Measurements from ENCODE around the gene RAD9A. TPM values are rescaled to one million over a fixed set of nuclear protein-coding genes. Genes with fewer than 3 reads are reported as not detected.

Gene RAD9A
- total RNA-seq, 1 donor from 2014 or later = 22.6 TPM

DNA sequence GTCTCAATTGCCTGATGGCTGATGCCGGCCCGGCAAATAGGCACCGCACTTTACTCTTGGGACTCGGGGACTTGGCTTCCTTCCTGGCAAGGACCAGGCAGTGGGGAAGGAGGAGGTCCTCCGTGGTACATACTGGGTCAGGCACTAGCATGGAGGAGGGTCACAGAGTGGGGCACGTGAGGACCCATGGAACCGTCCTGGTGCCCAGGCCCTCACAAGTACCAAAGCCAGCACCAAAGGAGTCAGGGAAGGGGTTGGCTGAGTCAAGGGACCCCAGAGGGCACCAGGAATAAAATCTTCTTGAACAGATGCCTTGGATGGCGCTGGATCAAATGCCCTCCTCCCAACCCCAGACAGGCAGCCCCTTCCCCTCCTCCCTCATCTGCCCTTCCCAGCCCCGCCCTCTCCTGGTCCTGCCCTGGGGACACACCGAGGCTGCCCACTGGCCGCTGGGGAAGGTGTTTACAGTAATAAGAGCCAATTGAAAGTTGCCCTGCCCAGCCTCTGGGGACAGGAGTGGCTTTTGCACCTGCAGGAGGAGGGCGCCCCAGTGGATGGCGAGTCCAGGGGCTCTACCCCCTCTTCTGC, 18.1 kb downstream of the RAD9A start:
- DNase-seq (ENCODE audit: low spot score in 2 of 2) = no peak
- H3K36me3 ChIP-seq = no peaks in the 10 kb centered on the region
- no peak overlapping the region for H3K27ac ChIP-seq
- intact Hi-C loops (cut with DNase I) = no loop called here
- peaks cover 0 to 2% of the 10 kb centered on the region in 2 donors for H3K4me1 ChIP-seq
- no peak overlapping the region for H3K4me3 ChIP-seq
- TF ChIP-seq, protein P1, sequence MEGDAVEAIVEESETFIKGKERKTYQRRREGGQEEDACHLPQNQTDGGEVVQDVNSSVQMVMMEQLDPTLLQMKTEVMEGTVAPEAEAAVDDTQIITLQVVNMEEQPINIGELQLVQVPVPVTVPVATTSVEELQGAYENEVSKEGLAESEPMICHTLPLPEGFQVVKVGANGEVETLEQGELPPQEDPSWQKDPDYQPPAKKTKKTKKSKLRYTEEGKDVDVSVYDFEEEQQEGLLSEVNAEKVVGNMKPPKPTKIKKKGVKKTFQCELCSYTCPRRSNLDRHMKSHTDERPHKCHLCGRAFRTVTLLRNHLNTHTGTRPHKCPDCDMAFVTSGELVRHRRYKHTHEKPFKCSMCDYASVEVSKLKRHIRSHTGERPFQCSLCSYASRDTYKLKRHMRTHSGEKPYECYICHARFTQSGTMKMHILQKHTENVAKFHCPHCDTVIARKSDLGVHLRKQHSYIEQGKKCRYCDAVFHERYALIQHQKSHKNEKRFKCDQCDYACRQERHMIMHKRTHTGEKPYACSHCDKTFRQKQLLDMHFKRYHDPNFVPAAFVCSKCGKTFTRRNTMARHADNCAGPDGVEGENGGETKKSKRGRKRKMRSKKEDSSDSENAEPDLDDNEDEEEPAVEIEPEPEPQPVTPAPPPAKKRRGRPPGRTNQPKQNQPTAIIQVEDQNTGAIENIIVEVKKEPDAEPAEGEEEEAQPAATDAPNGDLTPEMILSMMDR (IDR thresholded peaks at IDR 0.05) = no peak
- no peaks in the 10 kb centered on the region for H3K27me3 ChIP-seq
- H3K9me3 ChIP-seq = no peaks in the 10 kb centered on the region

DNA sequence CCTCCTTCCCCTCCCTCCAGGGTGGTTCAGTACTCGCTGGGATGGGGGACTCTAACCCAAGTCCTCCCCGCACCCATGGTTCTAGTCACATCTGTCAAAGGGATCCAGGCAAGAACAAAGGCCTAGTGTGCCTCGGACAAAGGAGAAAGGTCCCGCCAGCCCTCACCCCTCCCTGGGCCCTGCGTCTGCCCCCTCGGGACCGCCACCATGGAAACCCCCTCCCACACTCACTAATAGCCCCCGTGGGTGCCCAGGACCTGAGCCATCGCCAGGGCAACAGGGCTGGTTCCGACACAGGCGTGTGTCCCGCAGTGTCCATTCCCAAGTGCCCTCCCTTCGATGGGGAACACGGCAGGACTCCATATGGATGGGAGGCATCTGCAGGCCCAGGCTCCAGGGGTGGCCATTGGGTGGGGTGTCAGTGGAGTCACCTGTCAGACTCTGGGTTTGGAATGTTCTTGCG, 18.6 kb downstream of the RAD9A start:
- intact Hi-C loops (cut with DNase I) = no loop called here
- no peak overlapping the region for H3K27ac ChIP-seq
- DNase-seq (ENCODE audit: low spot score in 2 of 2) = no peak
- H3K4me1 ChIP-seq = peaks cover 0 to 3% of the 10 kb centered on the region in 2 donors
- no peaks in the 10 kb centered on the region for H3K27me3 ChIP-seq
- no peaks in the 10 kb centered on the region for H3K9me3 ChIP-seq
- TF ChIP-seq, protein P1 (IDR thresholded peaks at IDR 0.05) = no peak
- H3K36me3 ChIP-seq = no peaks in the 10 kb centered on the region
- no peak overlapping the region for H3K4me3 ChIP-seq

DNA sequence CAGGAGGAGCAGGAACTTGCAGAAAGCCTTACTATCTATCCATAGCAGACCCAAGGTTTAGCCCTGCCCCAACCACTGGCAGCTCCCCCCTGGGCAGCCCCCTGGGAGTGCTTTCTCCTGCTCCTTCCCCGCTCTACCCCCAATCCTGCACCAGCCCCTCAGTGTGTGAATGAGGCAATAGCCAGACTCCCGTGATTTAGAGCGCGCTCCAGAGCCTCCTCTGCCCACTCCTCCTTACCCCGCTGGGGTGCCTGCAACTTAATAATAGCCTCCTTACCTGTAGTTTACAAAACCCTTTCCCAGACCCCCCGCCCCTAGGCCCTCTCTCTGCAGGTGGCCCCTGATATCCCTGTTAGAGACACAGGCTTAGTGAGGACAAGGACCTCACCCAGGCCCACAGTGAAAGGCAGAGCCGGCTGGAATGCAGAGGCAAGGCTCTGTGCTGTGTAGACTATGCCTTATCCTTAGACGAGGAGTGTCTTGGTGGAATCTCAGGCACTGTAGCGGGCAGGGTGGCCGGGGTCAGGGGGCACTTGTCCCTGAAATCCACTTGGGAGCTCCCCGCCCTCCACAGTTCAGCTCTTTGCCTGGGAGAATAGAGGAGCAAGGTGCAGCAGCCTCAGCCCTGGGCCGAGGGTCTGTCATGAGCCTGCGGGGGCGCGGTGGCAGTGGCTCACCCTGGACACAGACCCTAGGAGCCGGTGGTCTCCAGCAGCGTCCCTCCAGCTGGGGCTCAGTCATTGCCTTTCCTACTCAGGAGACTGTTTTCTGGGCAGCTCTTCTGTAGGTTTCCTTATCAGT, 19.4 kb downstream of the RAD9A start:
- Histone ChIP-seq H3K4me1 (peaks cover 0 to 8% of the 10 kb centered on the region in 2 donors), H3K9me3 (no peaks in the 10 kb centered on the region), H3K27ac (no peak overlapping the region), H3K4me3 (no peak overlapping the region), H3K27me3 (no peaks in the 10 kb centered on the region), H3K36me3 (no peaks in the 10 kb centered on the region)
- TF ChIP-seq, protein P1 (IDR thresholded peaks at IDR 0.05) = no peak
- intact Hi-C loops (cut with DNase I) = no loop called here
- no peak for DNase-seq (ENCODE audit: low spot score in 2 of 2)

DNA sequence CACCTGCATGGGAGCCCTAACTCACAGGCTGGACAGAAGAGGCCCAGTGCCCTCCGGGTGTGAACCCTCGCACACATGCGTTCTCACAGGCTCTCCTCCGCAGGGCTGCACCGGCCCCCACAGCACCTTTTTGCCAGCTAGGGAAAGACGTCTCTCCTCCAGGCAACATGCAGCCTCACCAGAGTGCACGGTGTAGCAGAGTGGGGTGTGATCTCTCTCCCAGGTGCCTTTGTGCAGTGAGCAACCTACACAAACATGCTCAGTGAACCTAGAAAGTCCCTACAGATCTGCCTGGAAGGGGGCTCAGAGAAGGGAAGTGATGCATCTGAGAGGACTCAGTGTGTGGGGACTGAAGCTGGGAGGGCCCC, 20.0 kb downstream of the RAD9A start:
- Histone ChIP-seq H3K4me1 (peaks cover 0 to 14% of the 10 kb centered on the region in 2 donors), H3K36me3 (no peaks in the 10 kb centered on the region), H3K27ac (no peak overlapping the region), H3K4me3 (no peak overlapping the region), H3K27me3 (no peaks in the 10 kb centered on the region), H3K9me3 (no peaks in the 10 kb centered on the region)
- no peak for DNase-seq (ENCODE audit: low spot score in 2 of 2)
- intact Hi-C loops (cut with DNase I) = no loop called here
- TF ChIP-seq, protein P1 (IDR thresholded peaks at IDR 0.05) = no peak

DNA sequence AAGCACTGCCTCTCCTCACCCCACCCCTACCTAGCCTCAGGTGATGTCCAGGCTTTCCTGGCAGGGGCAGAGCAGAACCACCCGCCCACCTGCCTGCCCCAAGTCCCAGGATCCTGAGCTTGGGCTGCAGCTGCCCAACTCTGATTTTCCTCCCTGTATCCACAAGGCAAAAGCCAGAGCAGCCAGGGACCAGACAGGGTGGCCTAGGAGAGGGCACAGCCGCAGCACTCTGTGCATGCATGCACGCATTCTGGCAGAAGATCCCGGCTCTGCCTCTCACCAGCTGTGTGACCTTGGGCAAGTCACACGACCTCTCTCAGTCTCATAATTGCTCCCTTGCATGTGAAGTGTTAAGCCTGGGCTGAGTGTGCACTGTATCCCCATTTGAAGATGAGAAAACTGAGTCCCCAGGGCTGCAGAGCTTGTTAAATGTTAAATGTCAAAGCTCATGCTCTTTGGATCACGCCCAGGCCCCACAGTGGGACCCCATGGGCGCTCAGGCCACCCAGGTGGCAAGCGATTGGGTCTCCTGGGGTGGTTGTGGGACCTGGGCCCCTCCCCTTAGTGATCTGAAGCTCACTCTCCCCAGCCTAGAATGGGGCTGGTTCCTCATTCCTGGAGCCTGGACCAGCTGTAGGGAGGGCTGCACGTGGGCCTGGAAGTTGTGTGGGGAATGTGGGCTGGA, 20.9 kb downstream of the RAD9A start:
- TF ChIP-seq, protein P1 (IDR thresholded peaks at IDR 0.05) = no peak
- peaks cover 0 to 20% of the 10 kb centered on the region in 2 donors for H3K4me1 ChIP-seq
- no peaks in the 10 kb centered on the region for H3K36me3 ChIP-seq
- no peak overlapping the region for H3K4me3 ChIP-seq
- no peaks in the 10 kb centered on the region for H3K9me3 ChIP-seq
- intact Hi-C loops (cut with DNase I) = no loop called here
- DNase-seq (ENCODE audit: low spot score in 2 of 2) = no peak
- H3K27ac ChIP-seq = no peak overlapping the region
- no peaks in the 10 kb centered on the region for H3K27me3 ChIP-seq
